Activated T-cell treated with anti-CD3 and anti-CD28 coated beads, Interleukin-2, amount 50 U/mL, for 1 hour (primary cell): Measurements from ENCODE around the gene C2orf92.
"Not testable (repeated sequence)": the region's sequence is repeated elsewhere in the genome, so short reads cannot be mapped to it uniquely, and the experiment has no call there.

Experiments
- DNase-seq: peaks from one replicate; pipeline ENCODE4 v3.0.0-alpha.2; 2020

C2orf92 gene

DNA sequence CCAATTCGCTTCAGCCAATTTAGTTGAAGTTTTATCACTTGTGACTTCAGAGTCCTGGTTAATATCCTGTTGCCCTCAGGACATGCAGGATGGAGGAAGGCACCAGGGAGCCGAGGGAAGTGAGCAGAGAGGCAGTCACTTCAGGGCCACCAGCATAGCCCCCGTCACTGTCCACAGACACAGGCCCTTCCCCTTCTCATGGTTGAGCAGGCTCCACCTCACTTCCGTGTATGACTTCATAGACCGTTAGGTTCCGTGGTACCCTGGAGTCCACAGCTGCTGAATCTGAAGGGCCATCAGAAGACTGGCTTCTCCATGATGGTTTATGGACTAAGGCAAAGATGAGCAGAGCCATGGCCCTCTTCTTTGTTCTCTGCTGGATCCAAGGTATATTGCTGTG lies at the start of gene C2orf92:
Gene C2orf92, plus strand, starts transcription at position 266 of the 400 bp plus-strand sequence. Its CDS starts 76 bp downstream, at position 342.
- DNase-seq: no peak

DNA sequence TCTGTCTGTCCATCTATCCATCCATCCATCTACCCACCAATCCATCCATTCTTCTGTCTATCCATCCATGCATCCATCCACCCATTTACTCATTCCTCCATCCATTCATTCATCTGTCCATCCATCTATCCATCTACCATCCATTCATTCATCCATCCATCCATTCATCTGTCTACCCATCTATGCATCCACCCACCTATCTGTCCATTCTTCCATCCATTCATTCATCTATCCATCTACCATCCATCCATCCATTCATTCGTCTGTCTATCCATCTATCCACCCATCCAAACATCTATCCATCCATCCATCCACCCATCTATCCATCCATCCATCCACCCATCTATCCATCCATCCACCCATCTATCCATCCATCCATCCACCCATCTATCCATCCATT lies 49.0 kb upstream of the C2orf92 start:
- not testable (repeated sequence) for DNase-seq

DNA sequence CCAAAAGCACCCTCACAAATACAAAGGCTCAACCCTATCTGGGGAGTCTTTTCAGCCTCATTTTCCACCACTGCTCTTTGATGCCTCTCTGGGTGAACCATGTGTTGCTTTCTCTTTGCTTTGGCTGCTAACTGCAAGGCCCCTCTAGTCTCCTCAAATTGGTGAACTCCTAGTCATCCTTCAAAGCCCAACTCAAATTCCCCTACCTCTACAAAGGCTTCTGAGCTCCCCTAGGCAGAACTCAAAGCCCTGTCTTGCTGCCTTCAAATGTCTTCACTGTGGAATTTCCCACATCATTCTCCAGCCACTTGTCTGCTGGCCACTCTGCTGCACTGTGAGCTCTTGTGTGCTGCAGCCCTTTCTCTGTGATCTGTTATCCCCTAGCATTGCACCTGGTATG lies 46.5 kb upstream of the C2orf92 start:
- not testable (repeated sequence) for DNase-seq

DNA sequence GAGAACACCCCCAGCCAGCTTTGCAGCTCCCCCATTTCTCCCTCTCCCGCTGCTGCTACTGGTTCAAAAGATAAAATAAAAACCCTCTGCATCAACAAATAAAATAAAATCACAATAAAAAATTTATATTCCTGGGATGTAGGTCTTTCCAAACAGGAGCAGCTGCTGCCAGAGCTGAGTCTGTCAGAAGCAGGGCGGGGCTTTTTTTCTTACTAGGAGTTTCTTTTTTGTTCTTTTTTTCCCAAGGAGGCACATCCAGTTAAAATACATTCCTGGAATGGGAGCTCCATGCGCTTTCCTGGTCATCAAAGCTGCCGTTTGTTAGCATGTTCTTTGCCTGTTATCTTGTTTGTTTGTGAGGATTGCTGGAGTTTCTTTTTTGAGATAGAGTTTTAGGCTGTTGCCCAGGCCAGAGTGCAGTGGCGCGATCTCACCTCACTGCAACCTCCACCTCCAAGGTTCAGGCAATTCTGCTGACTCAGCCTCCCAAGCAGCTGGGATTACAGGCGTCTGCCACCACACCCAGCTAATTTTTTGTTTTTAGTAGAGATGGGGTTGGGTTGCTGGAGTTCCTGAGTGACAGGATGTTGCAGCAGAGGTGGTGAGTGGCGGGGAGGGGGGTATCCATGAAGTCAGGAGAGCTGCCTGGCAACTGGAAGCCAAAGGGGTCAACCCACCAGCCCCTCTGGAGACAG lies 44.0 kb upstream of the C2orf92 start:
- not testable (repeated sequence) for DNase-seq

- DNase-seq: not testable (repeated sequence)
These were observed 43.5 kb upstream of the C2orf92 start for GRCh38 chr2:97626049-97626430.

DNA sequence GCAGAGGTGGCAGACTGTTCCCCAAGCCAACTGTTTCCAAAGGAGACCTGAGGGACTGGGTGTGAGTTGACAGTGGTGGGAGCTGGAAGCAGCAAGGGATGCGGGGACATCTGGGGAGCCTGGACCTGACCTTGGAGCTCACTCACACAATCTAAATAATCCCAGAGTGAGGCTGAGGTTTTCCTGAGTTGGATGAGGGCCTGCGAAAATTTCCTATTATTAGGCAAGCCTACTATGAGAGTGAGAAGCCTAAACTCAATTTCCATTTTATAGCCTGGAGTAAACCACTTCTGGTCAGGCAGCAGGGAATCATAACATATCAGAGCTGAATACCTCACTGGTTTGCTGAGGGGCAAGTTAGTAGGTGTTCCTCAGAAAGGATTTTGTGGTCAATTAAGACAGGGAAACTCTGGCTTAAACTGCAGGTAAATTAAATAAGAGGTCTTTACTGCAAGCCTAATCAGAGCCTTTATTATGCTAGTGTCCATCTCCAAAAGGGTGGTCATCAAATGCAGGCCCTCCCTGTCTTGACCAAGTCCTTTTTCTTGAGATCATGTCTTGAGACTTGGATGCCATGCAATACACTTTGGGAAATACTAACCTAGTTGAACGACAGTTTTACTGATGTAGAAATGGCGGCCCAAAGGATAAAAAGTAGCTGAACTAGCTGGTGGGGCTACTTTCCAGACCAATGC lies 25.3 kb upstream of the C2orf92 start:
- no peak for DNase-seq

DNA sequence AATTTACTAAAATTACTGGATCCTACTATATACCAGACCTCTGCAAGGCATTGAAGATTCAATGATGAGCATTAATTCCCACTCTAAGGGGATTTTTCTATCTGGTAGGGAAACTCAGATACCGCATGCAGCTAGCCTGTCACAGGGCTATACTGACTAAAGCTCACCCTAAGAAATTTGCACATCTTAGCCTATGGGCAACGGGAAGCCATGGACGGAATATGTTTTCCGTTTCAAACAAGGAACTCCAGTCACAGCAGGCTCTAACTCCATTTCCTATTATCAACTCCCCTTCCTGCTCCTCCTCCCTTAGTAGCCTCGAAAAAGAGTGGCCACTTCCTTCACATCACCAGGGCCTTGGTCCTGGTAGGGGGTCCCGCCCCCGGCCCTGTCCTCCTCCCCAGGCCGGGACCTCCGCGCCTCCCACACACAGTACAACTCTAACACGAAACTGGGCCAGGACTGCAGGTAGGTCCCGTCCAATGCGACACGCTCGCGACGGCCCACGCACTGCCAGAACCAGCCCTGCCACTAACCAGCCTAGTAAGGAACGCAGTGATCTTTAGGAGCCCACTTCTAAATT lies 24.3 kb upstream of the C2orf92 start:
- DNase-seq: no peak

DNA sequence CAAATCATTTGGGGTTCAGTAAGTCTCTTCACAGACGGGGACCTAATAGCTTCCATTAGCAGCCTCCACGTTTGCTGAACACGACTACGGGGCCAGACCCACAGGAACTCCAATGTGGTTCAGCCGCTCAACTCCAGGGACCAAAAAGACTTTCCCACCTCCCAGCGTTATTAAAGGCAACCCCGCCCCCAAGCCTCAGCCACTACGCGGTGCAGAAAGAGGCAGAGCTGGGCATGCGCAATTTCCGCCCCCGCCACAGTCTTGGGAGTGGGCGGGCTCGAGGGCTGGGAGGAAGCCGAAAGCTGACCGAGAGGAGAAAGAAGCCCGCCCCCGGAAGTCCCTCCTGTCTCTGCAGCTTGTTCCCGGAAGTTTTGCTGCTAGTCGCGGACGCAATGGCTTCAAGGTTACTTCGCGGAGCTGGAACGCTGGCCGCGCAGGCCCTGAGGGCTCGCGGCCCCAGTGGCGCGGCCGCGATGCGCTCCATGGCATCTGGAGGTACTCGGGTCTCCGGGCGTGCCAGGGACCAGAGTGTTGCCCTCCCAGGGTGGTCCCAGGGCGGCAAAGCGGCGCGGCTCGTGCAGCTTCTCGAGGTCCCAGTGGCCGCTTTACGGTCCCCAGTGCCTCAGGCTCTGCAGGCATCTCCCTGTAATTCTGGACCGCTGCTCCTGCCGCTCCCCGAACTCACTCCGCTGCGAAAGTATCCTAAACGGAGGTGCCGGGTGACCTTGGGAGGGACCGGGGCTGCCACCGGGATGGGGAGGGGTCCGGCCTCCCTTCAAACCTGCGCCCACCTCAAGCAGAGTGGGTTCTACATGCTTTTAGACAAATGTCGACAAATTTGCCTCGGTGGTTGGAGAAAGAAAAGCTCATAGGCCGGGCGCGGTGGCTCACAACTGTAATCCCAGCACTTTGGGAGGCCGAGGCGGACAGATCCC lies 23.6 kb upstream of the C2orf92 start, which contains the start of gene COX5B:
Gene COX5B, plus strand, starts transcription at position 368 of the 935 bp plus-strand sequence. Its CDS starts 25 bp downstream, at position 393.
- DNase-seq: peak; percentile 97

- no peak for DNase-seq
These were observed 22.5 kb upstream of the C2orf92 start for GRCh38 chr2:97646977-97647376.

- DNase-seq: no peak
These were observed 18.4 kb upstream of the C2orf92 start for GRCh38 chr2:97651114-97651513.

DNA sequence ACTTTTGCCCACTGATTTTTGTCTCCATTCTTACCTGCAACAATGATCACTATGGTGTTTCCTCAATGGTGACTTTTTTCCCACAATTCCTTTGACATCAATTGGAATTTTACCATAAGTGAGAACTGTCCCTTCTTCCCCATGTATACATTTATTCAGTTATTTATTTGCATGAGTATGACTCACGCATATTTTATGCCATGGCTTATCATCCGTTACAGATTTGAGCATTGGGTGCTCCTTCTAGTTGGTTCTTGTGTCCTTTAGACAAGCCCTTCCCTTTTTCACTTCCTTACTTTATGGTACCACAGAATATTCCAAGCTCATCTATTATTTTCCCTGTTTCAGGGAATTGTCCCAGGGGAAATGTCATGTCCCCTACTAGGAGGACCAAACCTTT lies 16.0 kb upstream of the C2orf92 start:
- DNase-seq: no peak

- DNase-seq: no peak
These were observed 15.6 kb upstream of the C2orf92 start for GRCh38 chr2:97653874-97654273.

GRCh38 chr2:97654309-97654708 lies 15.2 kb upstream of the C2orf92 start:
- no peak for DNase-seq

DNA sequence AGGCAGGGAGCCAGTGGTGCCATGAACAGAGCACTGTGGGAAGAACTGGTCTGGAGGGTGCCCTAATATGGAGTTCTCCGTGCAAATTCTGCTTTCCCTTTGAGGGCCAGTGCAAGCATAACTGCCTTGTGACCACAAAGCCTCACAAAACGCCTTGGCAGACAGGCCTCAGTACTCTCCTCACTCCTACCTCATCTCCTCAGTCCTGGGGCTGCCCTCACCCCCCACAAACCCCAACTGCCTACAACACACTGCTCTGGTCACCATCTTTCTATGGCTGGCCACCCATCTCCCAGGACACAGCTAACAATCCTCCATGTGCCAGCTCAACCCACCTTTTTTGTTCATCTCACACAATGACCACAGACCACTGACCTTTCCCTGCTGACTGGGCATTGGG lies 14.7 kb upstream of the C2orf92 start:
- DNase-seq: no peak

GRCh38 chr2:97656129-97656755 lies 13.3 kb upstream of the C2orf92 start:
- no peak for DNase-seq

DNA sequence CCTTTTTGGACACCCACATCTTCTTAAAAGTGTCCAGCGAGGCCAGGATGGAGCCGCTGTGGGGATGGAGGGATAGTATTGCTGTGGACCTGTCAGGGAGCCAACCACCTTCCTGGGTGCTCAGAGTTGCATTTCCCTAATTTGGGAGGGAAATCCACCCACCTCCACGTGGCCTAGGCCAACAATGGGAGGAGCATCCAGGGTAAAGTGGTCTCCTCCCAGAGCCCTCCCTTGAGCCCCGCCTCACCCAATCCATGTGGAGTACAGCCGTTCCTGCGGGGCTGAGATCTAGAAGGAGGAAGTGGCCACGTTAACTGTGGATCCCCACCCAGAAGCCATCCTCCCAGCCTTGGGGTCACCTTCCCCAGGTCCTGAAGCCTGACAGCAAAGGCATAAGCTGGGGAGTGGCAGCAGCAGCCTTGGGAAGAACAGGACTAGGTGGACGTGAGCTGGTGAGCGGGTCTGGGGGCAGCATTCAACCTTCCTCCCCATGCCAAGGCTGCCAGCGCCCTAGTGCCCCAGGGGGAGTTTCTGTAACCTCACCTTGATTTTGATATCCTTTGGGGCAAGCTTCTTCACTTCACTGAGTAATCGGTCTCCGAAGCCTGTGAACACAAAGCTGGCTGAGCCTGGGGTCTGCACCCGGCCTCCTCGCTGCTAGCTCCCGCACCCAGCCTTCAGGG lies 12.5 kb upstream of the C2orf92 start:
- no peak for DNase-seq

DNA sequence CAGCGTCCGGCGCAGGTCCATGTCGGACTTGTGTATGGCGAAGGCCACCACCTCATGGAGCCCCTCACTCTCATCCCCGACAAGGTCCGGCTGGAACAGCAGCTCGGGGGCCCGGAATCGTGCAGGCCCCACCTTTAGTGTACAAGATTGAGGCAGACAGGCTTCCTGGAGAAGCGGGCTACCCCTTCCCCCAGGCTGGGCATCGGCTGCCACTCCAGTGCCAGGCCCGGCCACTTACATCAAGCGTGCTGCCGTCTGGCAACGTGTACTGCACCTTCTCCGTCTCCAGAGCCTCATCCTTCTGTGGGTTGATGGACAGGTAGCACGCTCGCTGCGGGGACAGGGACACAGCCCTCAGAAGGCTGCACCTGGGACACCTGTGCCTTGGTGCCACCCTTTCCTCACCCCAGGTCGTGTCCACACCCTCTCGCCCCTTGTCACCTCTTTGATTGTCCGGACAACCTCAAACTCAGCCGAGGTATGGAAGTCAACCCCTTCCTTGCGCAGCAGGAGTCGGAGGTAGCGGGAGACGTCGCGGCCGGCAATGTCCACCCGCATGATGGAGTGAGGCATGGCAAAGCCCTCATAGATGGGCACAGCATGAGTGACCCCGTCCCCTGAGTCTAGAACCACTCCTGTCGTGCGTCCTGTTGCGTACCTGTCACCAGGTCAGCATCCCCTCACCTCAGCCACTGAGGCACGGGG lies 11.4 kb upstream of the C2orf92 start:
- DNase-seq: no peak

GRCh38 chr2:97658691-97659157 lies 10.8 kb upstream of the C2orf92 start:
- DNase-seq: no peak

DNA sequence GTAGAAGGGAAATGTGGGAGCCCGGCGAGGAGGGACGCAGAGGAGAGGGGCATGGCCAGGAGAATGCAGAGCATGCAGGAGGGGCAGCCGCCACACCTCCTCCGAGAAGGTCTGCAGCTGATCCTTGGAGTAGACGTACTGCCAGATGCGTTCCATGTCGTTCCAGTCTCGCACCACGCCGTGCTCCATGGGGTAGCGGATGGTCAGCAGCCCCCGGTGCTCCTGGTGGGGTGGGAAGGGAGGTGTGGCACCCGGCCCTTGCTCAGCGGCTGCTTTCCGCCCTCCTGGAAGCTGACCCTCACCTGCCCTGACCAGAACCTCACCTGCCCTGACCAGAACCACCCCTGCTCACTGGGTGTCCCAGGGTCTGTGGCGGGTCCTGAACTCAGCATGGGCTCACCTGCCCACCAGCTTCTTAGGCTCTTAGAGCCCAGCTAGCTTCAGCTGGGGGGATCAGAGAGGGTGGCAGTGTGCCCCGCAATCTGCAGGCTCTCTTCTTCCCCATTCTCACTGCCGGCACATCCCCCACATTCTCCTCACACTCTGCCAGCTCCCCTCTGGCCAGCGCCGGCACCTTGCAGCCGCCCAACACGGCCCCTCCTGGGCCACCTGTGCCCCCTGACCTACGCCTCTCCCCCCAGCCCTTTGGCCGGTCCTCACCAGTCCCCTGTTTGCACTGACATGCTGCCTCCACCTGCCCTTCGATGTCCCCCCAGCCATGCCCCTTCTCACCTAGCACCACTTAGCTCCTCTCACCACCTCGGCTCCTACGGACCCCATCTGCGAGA lies 10.1 kb upstream of the C2orf92 start:
- DNase-seq: no peak
